Cardiac muscle cell (in vitro differentiated cells and primary cell): ENCODE measurements around the gene SFT2D2. TPM values are rescaled to one million over a fixed set of nuclear protein-coding genes. Genes with fewer than 3 reads are reported as not detected.
A peak's percentile ranks its signal among the peaks of the same experiment; 100 is the strongest.

Source experiments
- DNase-seq, 2 donors: peaks; one replicate each; pipeline versions ENCODE4 v3.0.0 to v3.0.0-alpha.2; 2010 to 2017; ENCODE audit warnings: low read depth in 1 of 2, low spot score in 1 of 2
- H3K27ac ChIP-seq: fragments of 200-600 bp; sonication (generic); 2 replicates; pipeline ENCODE4 v1.5.1; 2016
- H3K27me3 ChIP-seq: fragments of 200-600 bp; sonication (generic); 2 replicates; pipeline ENCODE4 v1.6.0; 2016; ENCODE audit warnings: control low read depth
- H3K36me3 ChIP-seq: fragments of 200-600 bp; sonication (generic); 2 replicates; pipeline ENCODE4 v1.5.1; 2016; ENCODE audit warnings: control low read depth
- H3K4me1 ChIP-seq: fragments of 200-600 bp; sonication (generic); 2 replicates; pipeline ENCODE4 v1.8.1; 2017; ENCODE audit warnings: low read depth, mild to moderate bottlenecking, mixed run types
- H3K4me3 ChIP-seq: fragments of 200-600 bp; sonication (generic); 2 replicates; pipeline ENCODE4 v1.5.1; 2016; ENCODE audit warnings: mild to moderate bottlenecking
- H3K9me3 ChIP-seq: fragments of 200-600 bp; sonication (generic); 2 replicates; pipeline ENCODE4 v1.5.1; 2017; ENCODE audit warnings: low read depth, mild to moderate bottlenecking, control low read depth
- CTCF ChIP-seq: IDR thresholded peaks from 2 replicates; pipeline ENCODE4 v1.5.1; 2012; ENCODE audit warnings: low read depth, mild to moderate bottlenecking, low read length
- polyA plus RNA-seq: library from polyadenylated mRNA; unstranded; fragments of >200 nt; fragmentation: Nextera tagmentation; extraction: Ambion mirVana; gene quantifications from 2 replicates; pipeline ENCODE4 v1.2.1, GENCODE V29; 2016
- total RNA-seq: library from RNA; depleted of rRNA; stranded (reverse); fragments of >200 nt; gene quantifications from 2 replicates; pipeline ENCODE4 v1.2.3, GENCODE V29; 2016

Gene SFT2D2
- total and polyA plus RNA-seq, 2 experiments from 2014 or later = 20.7 to 25.6 TPM

- Histone ChIP-seq H3K27me3 (no peaks in the 10 kb centered on the region), H3K27ac (no peak overlapping the region), H3K4me1 (peaks cover 15% of the 10 kb centered on the region), H3K36me3 (no peaks in the 10 kb centered on the region), H3K9me3 (no peaks in the 10 kb centered on the region), H3K4me3 (no peak overlapping the region)
- no peak for DNase-seq
- TF ChIP-seq CTCF = no peak
These were observed 813 bp upstream of the SFT2D2 start for GRCh38 chr1:168224991-168225390.

GRCh38 chr1:168227620-168228019 lies 1.8 kb downstream of the SFT2D2 start:
- peak in 1 of 2 donors; percentile 27 for DNase-seq

GRCh38 chr1:168229893-168230292 lies 4.1 kb downstream of the SFT2D2 start:
- no peaks in the 10 kb centered on the region for H3K9me3 ChIP-seq
- TF ChIP-seq CTCF = no peak
- no peak overlapping the region for H3K4me3 ChIP-seq
- no peaks in the 10 kb centered on the region for H3K27me3 ChIP-seq
- peaks cover 13% of the 10 kb centered on the region for H3K36me3 ChIP-seq
- no peak overlapping the region for H3K27ac ChIP-seq
- no peak for DNase-seq
- peaks cover 16% of the 10 kb centered on the region for H3K4me1 ChIP-seq

More at GRCh38 chr1:168227620-168228019, 1.8 kb downstream of the SFT2D2 start:
- peaks cover 6% of the 10 kb centered on the region for H3K36me3 ChIP-seq
- peaks cover 15% of the 10 kb centered on the region for H3K4me1 ChIP-seq
- no peak overlapping the region for H3K27ac ChIP-seq
- H3K4me3 ChIP-seq = no peak overlapping the region
- H3K9me3 ChIP-seq = no peaks in the 10 kb centered on the region
- no peaks in the 10 kb centered on the region for H3K27me3 ChIP-seq
- TF ChIP-seq CTCF = no peak

GRCh38 chr1:168230709-168231108 lies 4.9 kb downstream of the SFT2D2 start:
- Histone ChIP-seq H3K27me3 (no peaks in the 10 kb centered on the region), H3K36me3 (peaks cover 17% of the 10 kb centered on the region), H3K4me1 (peaks cover 23% of the 10 kb centered on the region), H3K9me3 (no peaks in the 10 kb centered on the region), H3K4me3 (no peak overlapping the region), H3K27ac (no peak overlapping the region)
- no peak for TF ChIP-seq CTCF
- DNase-seq = no peak

GRCh38 chr1:168234846-168235547 lies 9.2 kb downstream of the SFT2D2 start:
- Histone ChIP-seq H3K4me1 (peaks cover 23% of the 10 kb centered on the region), H3K27me3 (no peaks in the 10 kb centered on the region), H3K27ac (peak overlapping the region; percentile 42), H3K4me3 (no peak overlapping the region), H3K9me3 (no peaks in the 10 kb centered on the region), H3K36me3 (peaks cover 22% of the 10 kb centered on the region)
- TF ChIP-seq CTCF = peak; percentile 73
- peak; percentile 65 to 72 for DNase-seq
